Activated T-cell treated with anti-CD3 and anti-CD28 coated beads, Interleukin-2, amount 50 U/mL, for 72 hours (primary cell): Measurements from ENCODE around the gene APOBEC4. TPM values are rescaled to one million over a fixed set of nuclear protein-coding genes. Genes with fewer than 3 reads are reported as not detected.
A peak's percentile ranks its signal among the peaks of the same experiment; 100 is the strongest.

Experiments used
- ATAC-seq, 2 donors: fragments of 150-1000 bp; cut with Tn5 transposase; replicated peaks in 1 of 2; 2 replicates each; pipeline ENCODE4 v1.10.0; 2021; ENCODE audit warnings: moderate library complexity in 2 of 2, mild to moderate bottlenecking in 1 of 2
- DNase-seq, 2 donors: peaks; one replicate each; pipeline ENCODE4 v3.0.0; 2021 to 2022; ENCODE audit warnings: mixed read lengths in 1 of 2
- H3K27ac Mint-ChIP-seq: one replicate; pipeline ENCODE4 v1.8.0; 2022; ENCODE audit warnings: mild to moderate bottlenecking, moderate library complexity, mixed read lengths
- H3K27me3 Mint-ChIP-seq: one replicate; pipeline ENCODE4 v1.8.0; 2022; ENCODE audit warnings: low read depth, mixed read lengths
- H3K36me3 Mint-ChIP-seq, 2 donors: one replicate each; pipeline ENCODE4 v1.8.0; 2022; ENCODE audit warnings: mixed read lengths in 2 of 2, mild to moderate bottlenecking in 1 of 2; ENCODE audit not compliant: insufficient read depth in 2 of 2
- H3K4me1 Mint-ChIP-seq: one replicate; pipeline ENCODE4 v1.8.0; 2022; ENCODE audit warnings: low read depth, mixed read lengths
- H3K4me3 Mint-ChIP-seq, 2 donors: one replicate each; pipeline ENCODE4 v1.8.0; 2022; ENCODE audit warnings: mild to moderate bottlenecking in 2 of 2, mixed read lengths in 2 of 2, moderate library complexity in 2 of 2
- H3K9me3 Mint-ChIP-seq, 2 donors: one replicate each; pipeline ENCODE4 v1.8.0; 2022; ENCODE audit warnings: mixed read lengths in 2 of 2
- total RNA-seq, 2 donors: library from RNA; stranded (reverse); gene quantifications; one replicate each; pipeline ENCODE4 v1.2.3, GENCODE V29; 2022

Gene APOBEC4, protein sequence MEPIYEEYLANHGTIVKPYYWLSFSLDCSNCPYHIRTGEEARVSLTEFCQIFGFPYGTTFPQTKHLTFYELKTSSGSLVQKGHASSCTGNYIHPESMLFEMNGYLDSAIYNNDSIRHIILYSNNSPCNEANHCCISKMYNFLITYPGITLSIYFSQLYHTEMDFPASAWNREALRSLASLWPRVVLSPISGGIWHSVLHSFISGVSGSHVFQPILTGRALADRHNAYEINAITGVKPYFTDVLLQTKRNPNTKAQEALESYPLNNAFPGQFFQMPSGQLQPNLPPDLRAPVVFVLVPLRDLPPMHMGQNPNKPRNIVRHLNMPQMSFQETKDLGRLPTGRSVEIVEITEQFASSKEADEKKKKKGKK
- total RNA-seq: not detected

DNA sequence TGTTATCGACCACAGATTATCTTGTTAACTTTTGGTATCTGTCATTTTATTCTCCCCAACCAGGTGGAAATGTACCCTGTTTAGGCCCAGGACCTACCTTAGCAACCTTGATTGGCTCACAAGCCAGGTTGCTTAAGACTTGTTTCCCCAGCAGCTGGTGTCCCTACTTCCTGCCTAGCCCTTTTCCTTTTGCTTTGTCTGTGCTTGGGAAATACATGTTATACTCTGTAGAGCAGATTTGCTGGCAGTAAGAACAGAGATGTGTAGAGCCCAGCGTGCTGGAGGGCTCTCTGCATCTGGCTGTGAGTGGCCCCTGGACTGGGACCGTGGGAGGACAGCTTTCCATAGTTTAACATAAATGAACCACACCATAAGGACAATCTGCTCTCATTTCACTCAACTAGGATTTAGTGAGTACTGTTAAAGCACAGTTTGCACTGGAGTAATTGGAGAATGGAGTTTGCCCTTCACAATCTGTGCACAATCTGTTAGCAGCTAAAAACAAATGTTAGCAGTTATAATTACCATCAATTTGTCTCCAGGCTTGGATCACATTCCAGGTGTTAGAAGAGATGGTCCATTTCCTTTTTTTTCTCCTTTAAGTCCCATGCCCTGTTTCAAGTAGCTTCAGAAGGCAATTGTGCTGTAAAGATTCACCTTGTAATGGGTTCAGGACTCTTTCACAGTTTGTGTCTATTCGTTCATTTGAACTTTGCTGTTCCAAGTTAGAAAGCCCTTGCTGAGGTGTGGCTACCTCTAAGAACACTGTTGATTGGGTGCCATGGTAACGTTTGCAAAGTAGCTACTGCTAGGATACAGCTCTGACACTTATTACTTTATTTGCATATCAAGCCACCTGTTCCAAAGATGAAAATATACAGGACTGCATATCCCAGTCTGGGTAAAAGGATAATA lies at the start of gene APOBEC4:
TSS of gene APOBEC4 (minus strand) at position 770 of the 915 bp plus-strand sequence. CDS start 4,535 bp downstream, outside the sequence.
- H3K9me3 Mint-ChIP-seq: no peaks in the 10 kb centered on the region
- DNase-seq (no peak), ATAC-seq (peak; percentile 56 to 57)
- H3K36me3 Mint-ChIP-seq: no peaks in the 10 kb centered on the region
- H3K4me1 Mint-ChIP-seq: peaks cover 44% of the 10 kb centered on the region
- peak within 1 kb of the TSS; percentile 25 to 68 for H3K4me3 Mint-ChIP-seq
- peak within 1 kb of the TSS; percentile 97 for H3K27ac Mint-ChIP-seq
- no peaks in the 10 kb centered on the region for H3K27me3 Mint-ChIP-seq

- Mint-ChIP-seq H3K4me3 (no peak overlapping the region), H3K9me3 (peaks cover 0 to 3% of the 10 kb centered on the region in 2 donors), H3K36me3 (no peaks in the 10 kb centered on the region), H3K27me3 (no peaks in the 10 kb centered on the region), H3K27ac (no peak overlapping the region), H3K4me1 (peaks cover 16% of the 10 kb centered on the region)
- no peak for DNase-seq
- ATAC-seq: no peak
These were observed 49.7 kb upstream of the APOBEC4 start for GRCh38 chr1:183702813-183703198.

- no peak overlapping the region for H3K27ac Mint-ChIP-seq
- ATAC-seq (peak; percentile 76), DNase-seq (no peak)
- no peaks in the 10 kb centered on the region for H3K27me3 Mint-ChIP-seq
- no peak overlapping the region for H3K4me3 Mint-ChIP-seq
- peaks cover 0 to 3% of the 10 kb centered on the region in 2 donors for H3K9me3 Mint-ChIP-seq
- peaks cover 18% of the 10 kb centered on the region for H3K4me1 Mint-ChIP-seq
- H3K36me3 Mint-ChIP-seq: no peaks in the 10 kb centered on the region
These were observed 49.1 kb upstream of the APOBEC4 start for GRCh38 chr1:183702087-183702812.

GRCh38 chr1:183699616-183700160 lies 46.6 kb upstream of the APOBEC4 start:
- H3K4me3 Mint-ChIP-seq: no peak overlapping the region
- no peak for DNase-seq
- ATAC-seq: no peak
- no peaks in the 10 kb centered on the region for H3K36me3 Mint-ChIP-seq
- no peak overlapping the region for H3K27ac Mint-ChIP-seq
- peaks cover 0 to 3% of the 10 kb centered on the region in 2 donors for H3K9me3 Mint-ChIP-seq
- peaks cover 24% of the 10 kb centered on the region for H3K4me1 Mint-ChIP-seq
- no peaks in the 10 kb centered on the region for H3K27me3 Mint-ChIP-seq

DNA sequence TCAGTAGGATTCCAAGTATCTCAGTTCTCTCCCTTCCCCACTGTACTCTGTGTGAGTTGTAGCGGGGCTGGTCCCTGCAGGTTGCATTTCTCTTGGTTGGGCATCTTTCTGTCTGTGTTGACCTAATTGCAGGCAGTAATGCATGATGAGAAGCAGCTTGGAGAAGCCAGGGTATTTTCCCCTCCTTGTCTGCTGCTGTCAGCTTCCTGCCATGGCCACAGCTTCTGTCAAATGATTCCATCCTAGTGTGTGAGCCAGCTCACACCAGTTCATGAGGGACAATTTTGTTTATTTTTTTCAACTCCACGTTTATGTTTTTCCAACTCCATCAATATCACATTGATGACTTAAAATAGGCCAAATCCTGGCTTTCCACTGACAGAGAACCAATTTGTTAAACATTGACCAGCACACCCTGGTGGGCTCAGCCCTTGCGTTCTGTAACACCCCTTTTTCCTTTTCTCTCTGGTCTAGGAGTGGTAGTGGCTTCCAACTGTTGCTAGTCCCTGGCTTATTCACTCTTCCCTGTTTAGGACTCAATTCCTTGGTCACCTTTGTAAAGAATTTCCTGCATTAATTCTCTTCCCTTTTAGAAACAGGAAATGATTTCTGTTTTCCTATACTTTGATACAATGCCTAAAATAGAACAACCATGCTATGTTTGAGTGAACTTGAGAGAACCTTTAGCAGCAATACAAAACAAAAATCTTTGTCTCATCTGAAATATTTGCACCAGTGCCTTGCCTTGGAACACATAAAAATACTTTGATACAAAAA lies 44.9 kb upstream of the APOBEC4 start:
- Mint-ChIP-seq H3K4me1 (peaks cover 24% of the 10 kb centered on the region), H3K27me3 (no peaks in the 10 kb centered on the region), H3K27ac (no peak overlapping the region), H3K4me3 (no peak overlapping the region), H3K9me3 (peaks cover 0 to 3% of the 10 kb centered on the region in 2 donors), H3K36me3 (no peaks in the 10 kb centered on the region)
- DNase-seq (no peak), ATAC-seq (peak in 1 of 2 donors; percentile 51)

DNA sequence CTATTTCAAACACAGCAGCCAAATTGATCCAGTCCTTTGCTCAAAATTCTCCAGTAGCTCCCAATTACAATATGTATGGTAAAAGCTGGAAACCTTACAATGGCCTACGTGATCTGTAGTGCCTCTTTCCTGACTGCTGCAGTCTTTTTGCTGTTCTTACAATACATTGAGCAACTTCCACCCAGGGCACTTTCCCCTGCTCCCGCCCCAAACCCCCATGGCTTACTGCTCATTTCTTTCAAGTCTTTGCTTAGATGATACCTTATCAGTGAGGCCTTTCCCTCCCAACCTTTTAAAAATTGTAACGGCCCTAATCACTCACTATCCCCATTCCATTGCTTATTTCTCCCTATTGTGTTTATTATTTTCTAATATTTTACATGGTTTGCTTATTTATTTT lies 43.9 kb upstream of the APOBEC4 start:
- H3K4me1 Mint-ChIP-seq: peaks cover 20% of the 10 kb centered on the region
- H3K36me3 Mint-ChIP-seq: no peaks in the 10 kb centered on the region
- H3K9me3 Mint-ChIP-seq: no peaks in the 10 kb centered on the region
- ATAC-seq: no peak
- H3K27ac Mint-ChIP-seq: no peak overlapping the region
- no peak for DNase-seq
- H3K27me3 Mint-ChIP-seq: no peaks in the 10 kb centered on the region
- H3K4me3 Mint-ChIP-seq: no peak overlapping the region

GRCh38 chr1:183694755-183695154 lies 41.6 kb upstream of the APOBEC4 start:
- H3K36me3 Mint-ChIP-seq: no peaks in the 10 kb centered on the region
- H3K27me3 Mint-ChIP-seq: no peaks in the 10 kb centered on the region
- ATAC-seq (no peak), DNase-seq (no peak)
- no peaks in the 10 kb centered on the region for H3K9me3 Mint-ChIP-seq
- no peak overlapping the region for H3K4me3 Mint-ChIP-seq
- no peak overlapping the region for H3K27ac Mint-ChIP-seq
- H3K4me1 Mint-ChIP-seq: peaks cover 28% of the 10 kb centered on the region

DNA sequence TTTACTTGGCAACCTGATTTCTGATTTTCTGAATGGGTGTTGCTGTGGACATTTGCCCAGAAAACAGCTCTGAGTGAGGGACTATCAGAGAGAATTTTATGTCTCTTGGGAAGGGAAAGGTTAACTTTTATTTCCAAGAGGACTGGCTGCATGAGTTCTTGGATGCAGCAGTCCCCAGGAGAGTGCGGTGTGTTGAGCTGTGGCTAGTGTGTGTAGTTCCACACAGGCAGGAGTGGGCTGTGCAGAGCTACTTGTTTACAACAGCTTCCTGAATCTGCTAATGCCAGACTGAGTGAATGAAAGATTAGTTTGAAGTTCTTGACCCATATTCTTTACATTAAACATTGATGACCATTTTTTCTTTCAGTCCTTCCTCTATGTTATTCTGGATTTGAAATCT lies 41.0 kb upstream of the APOBEC4 start:
- ATAC-seq: no peak

GRCh38 chr1:183693521-183693920 lies 40.4 kb upstream of the APOBEC4 start:
- Mint-ChIP-seq H3K9me3 (no peaks in the 10 kb centered on the region), H3K36me3 (no peaks in the 10 kb centered on the region), H3K4me3 (peak overlapping the region in 1 of 2 donors; percentile 11), H3K4me1 (peaks cover 27% of the 10 kb centered on the region), H3K27me3 (no peaks in the 10 kb centered on the region), H3K27ac (no peak overlapping the region)
- ATAC-seq: peak in 1 of 2 donors; percentile 13
- DNase-seq: no peak

More for the DNA sequence above, 41.0 kb upstream of the APOBEC4 start:
- Mint-ChIP-seq H3K36me3 (no peaks in the 10 kb centered on the region), H3K27me3 (no peaks in the 10 kb centered on the region), H3K9me3 (no peaks in the 10 kb centered on the region), H3K4me3 (no peak overlapping the region), H3K4me1 (peaks cover 32% of the 10 kb centered on the region), H3K27ac (no peak overlapping the region)
- DNase-seq: no peak

GRCh38 chr1:183689762-183690204 lies 36.7 kb upstream of the APOBEC4 start:
- no peak overlapping the region for H3K4me3 Mint-ChIP-seq
- ATAC-seq (peak; percentile 77 to 84), DNase-seq (peak; percentile 39 to 44)
- H3K36me3 Mint-ChIP-seq: no peaks in the 10 kb centered on the region
- no peaks in the 10 kb centered on the region for H3K9me3 Mint-ChIP-seq
- H3K27me3 Mint-ChIP-seq: no peaks in the 10 kb centered on the region
- peaks cover 12% of the 10 kb centered on the region for H3K4me1 Mint-ChIP-seq
- H3K27ac Mint-ChIP-seq: no peak overlapping the region

DNA sequence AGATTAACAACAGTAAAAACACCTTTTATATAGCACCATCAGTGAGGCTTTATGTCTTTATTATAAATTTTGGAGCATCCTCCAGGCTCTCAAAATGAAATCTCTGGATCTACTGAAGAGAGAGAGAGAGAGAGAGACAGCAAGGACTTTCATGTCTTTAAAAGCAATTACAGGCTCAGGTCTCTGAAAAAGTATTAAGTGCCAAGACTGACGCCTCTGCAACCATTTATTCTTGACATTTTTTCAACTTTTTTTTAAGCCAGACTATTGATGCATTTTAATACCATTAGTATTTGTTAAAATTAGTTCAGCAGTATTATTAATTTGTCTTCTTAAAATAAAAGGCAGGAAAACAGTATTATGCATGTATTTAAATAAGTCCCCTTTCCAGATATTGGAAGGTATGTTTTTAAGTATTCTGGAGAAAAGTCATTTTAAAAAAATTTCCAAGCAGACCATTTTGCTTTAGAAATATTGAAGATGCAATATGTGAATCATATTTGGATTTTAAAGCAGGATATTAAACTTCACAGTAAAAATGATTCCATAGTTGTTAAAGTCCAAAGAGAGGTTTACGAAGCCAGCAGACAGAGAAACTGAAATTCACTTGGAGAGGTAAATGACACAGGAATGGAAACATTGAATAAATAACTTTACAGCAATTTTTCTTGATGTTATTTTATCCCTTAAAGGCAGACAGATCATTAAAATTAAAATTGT lies 35.4 kb upstream of the APOBEC4 start:
- DNase-seq (no peak), ATAC-seq (no peak)
- Mint-ChIP-seq H3K9me3 (no peaks in the 10 kb centered on the region), H3K36me3 (no peaks in the 10 kb centered on the region), H3K27me3 (peaks cover 6% of the 10 kb centered on the region), H3K27ac (no peak overlapping the region), H3K4me1 (peaks cover 12% of the 10 kb centered on the region), H3K4me3 (no peak overlapping the region)
